ENCODE data around the gene SCGB3A1.

GRCh38 chr5:180596115-180596667, 4.9 kb upstream of the SCGB3A1 start:
- TF ChIP-seq CTCF (conservative IDR thresholded peaks at IDR 0.05; ENCODE audit: low read depth, low read length) = no peak
- no peak for TF ChIP-seq POLR2A (IDR thresholded peaks at IDR 0.05; ENCODE audit: low read depth, low read length)
- no peak for TF ChIP-seq CEBPB (IDR thresholded peaks at IDR 0.05; ENCODE audit: low read depth, low read length)
- no peak for TF ChIP-seq NFE2L2 (IDR thresholded peaks at IDR 0.05; ENCODE audit: low read depth, low read length)
- TF ChIP-seq RAD21 (IDR thresholded peaks at IDR 0.05; ENCODE audit: low read length) = no peak
- no peak for TF ChIP-seq RCOR1 (IDR thresholded peaks at IDR 0.05; ENCODE audit: insufficient replicate concordance, low read length)
- TF ChIP-seq, protein P1, sequence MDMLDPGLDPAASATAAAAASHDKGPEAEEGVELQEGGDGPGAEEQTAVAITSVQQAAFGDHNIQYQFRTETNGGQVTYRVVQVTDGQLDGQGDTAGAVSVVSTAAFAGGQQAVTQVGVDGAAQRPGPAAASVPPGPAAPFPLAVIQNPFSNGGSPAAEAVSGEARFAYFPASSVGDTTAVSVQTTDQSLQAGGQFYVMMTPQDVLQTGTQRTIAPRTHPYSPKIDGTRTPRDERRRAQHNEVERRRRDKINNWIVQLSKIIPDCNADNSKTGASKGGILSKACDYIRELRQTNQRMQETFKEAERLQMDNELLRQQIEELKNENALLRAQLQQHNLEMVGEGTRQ (IDR thresholded peaks at IDR 0.05; ENCODE audit: low read depth, low read length) = no peak
- no peak for TF ChIP-seq FOS (IDR thresholded peaks at IDR 0.05; ENCODE audit: low read depth, low read length)
- TF ChIP-seq MAFK (IDR thresholded peaks at IDR 0.05; ENCODE audit: low read depth, low read length) = no peak
- no peak for TF ChIP-seq MAZ (IDR thresholded peaks at IDR 0.05; ENCODE audit: borderline replicate concordance, low read depth, low read length)
- TF ChIP-seq, protein P2, sequence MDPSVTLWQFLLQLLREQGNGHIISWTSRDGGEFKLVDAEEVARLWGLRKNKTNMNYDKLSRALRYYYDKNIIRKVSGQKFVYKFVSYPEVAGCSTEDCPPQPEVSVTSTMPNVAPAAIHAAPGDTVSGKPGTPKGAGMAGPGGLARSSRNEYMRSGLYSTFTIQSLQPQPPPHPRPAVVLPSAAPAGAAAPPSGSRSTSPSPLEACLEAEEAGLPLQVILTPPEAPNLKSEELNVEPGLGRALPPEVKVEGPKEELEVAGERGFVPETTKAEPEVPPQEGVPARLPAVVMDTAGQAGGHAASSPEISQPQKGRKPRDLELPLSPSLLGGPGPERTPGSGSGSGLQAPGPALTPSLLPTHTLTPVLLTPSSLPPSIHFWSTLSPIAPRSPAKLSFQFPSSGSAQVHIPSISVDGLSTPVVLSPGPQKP (IDR thresholded peaks at IDR 0.05; ENCODE audit: borderline replicate concordance, low read depth, low read length) = no peak
